ENCODE measurements around the gene HTR5A. TPM values are rescaled to one million over a fixed set of nuclear protein-coding genes. Genes with fewer than 3 reads are reported as not detected.
A peak's percentile ranks its signal among the peaks of the same experiment; 100 is the strongest.
"Not testable (repeated sequence)": the region's sequence is repeated elsewhere in the genome, so short reads cannot be mapped to it uniquely, and the experiment has no call there.

Gene HTR5A
- total RNA-seq (2014; rRNA removed; shearing (Covaris generic)), result not detected in 2 replicates

GRCh38 chr7:155069992-155070751 is at the start of gene HTR5A:
Gene HTR5A (plus strand): TSS chr7:155070324. CDS start chr7:155070900, 576 bp downstream.
- DNase-seq (ENCODE audit: low spot score), result peak; percentile 46

GRCh38 chr7:155020996-155021395 is 49.1 kb upstream of the HTR5A start:
- DNase-seq (ENCODE audit: low spot score), result no peak

GRCh38 chr7:155021699-155022145 is 48.4 kb upstream of the HTR5A start:
- no peak for DNase-seq (ENCODE audit: low spot score)

- no peak for DNase-seq (ENCODE audit: low spot score)
Measured at GRCh38 chr7:155027879-155028278, 42.2 kb upstream of the HTR5A start.

GRCh38 chr7:155032978-155033377 is 37.1 kb upstream of the HTR5A start:
- no peak for DNase-seq (ENCODE audit: low spot score)

- DNase-seq (ENCODE audit: low spot score), result not testable (repeated sequence)
Measured at GRCh38 chr7:155034495-155034894, 35.6 kb upstream of the HTR5A start.

- DNase-seq (ENCODE audit: low spot score), result no peak
Measured at GRCh38 chr7:155038335-155038734, 31.8 kb upstream of the HTR5A start.

- DNase-seq (ENCODE audit: low spot score), result no peak
Measured at GRCh38 chr7:155043756-155044155, 26.4 kb upstream of the HTR5A start.

GRCh38 chr7:155048006-155048405 is 22.1 kb upstream of the HTR5A start:
- DNase-seq (ENCODE audit: low spot score), result no peak

- DNase-seq (ENCODE audit: low spot score), result no peak
Measured at GRCh38 chr7:155051355-155051754, 18.8 kb upstream of the HTR5A start.

GRCh38 chr7:155053002-155053401 is 17.1 kb upstream of the HTR5A start:
- peak; percentile 29 for DNase-seq (ENCODE audit: low spot score)

- DNase-seq (ENCODE audit: low spot score), result no peak
Measured at GRCh38 chr7:155054761-155055160, 15.4 kb upstream of the HTR5A start.

- DNase-seq (ENCODE audit: low spot score), result no peak
Measured at GRCh38 chr7:155057076-155057475, 13.0 kb upstream of the HTR5A start.

GRCh38 chr7:155058896-155059295 is 11.2 kb upstream of the HTR5A start:
- DNase-seq (ENCODE audit: low spot score), result no peak

- DNase-seq (ENCODE audit: low spot score), result no peak
Measured at GRCh38 chr7:155059703-155060102, 10.4 kb upstream of the HTR5A start.

GRCh38 chr7:155062411-155062810 is 7.7 kb upstream of the HTR5A start:
- DNase-seq (ENCODE audit: low spot score), result no peak

- no peak for DNase-seq (ENCODE audit: low spot score)
Measured at GRCh38 chr7:155064186-155064585, 5.9 kb upstream of the HTR5A start.

GRCh38 chr7:155066417-155066950 is 3.6 kb upstream of the HTR5A start:
- DNase-seq (ENCODE audit: low spot score), result peak; percentile 71

- DNase-seq (ENCODE audit: low spot score), result no peak
Measured at GRCh38 chr7:155071121-155071651, 1.1 kb downstream of the HTR5A start.

- DNase-seq (ENCODE audit: low spot score), result no peak
Measured at GRCh38 chr7:155071916-155072571, 1.9 kb downstream of the HTR5A start.

- DNase-seq (ENCODE audit: low spot score), result no peak
Measured at GRCh38 chr7:155073922-155074321, 3.8 kb downstream of the HTR5A start.

GRCh38 chr7:155084021-155084420 is 13.9 kb downstream of the HTR5A start:
- DNase-seq (ENCODE audit: low spot score), result no peak

GRCh38 chr7:155084969-155085368 is 14.8 kb downstream of the HTR5A start:
- no peak for DNase-seq (ENCODE audit: low spot score)

Measured in A172 (cell line).